OCI-LY7 (cell line): ENCODE measurements around the gene MYH6.

ENCODE experiments used
- EZH2phosphoT487 ChIP-seq: fragments of 200-600 bp; sonication (generic); IDR thresholded peaks from 2 replicates; pipeline ENCODE4 v1.6.1; 2018; ENCODE audit warnings: low read depth, borderline replicate concordance, mild to moderate bottlenecking, mixed run types, antibody characterized with exemption, low read length, moderate library complexity, mixed read lengths
- TF ChIP-seq, protein P1 (sequence below): fragments of 200-600 bp; sonication (generic); conservative IDR thresholded peaks from 2 replicates; pipeline ENCODE4 v1.5.1; 2014; ENCODE audit warnings: mild to moderate bottlenecking, antibody characterized with exemption, low read length, moderate library complexity, mixed read lengths

DNA sequence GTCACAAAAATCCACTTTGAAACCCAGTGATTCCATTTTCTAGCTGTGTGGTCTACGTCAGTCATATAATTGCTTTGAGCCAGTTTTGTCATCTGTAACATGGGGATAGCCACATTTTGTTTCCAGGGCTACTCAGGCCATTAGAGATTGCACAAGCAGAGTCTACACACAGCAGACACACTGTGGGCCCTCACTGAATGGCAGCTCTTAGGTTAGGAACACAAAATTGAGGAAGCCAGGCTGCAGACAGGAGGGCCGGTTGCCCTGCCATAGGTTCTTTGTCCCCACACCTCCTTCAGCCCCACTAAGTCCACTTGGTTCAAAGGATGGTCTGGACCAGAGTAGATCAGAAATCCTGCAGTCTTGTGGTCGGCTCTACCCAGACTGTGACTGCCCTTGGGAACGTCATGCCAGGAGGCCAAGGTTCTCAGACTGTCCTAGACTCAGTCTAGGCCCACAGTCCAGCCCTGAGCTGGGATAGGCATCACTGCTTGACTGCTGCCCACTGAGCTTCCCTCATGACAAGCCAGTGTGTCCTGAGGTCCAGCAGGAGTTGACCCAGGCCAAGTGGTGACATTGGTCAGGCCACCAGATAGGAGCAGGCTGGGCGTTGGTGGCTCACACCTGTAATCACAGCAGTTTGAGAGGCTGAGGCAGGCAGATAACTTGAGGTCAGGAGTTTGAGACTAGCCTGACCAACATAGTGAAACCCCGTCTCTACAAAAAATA lies 31.2 kb upstream of the MYH6 start:
- TF ChIP-seq, protein P1, sequence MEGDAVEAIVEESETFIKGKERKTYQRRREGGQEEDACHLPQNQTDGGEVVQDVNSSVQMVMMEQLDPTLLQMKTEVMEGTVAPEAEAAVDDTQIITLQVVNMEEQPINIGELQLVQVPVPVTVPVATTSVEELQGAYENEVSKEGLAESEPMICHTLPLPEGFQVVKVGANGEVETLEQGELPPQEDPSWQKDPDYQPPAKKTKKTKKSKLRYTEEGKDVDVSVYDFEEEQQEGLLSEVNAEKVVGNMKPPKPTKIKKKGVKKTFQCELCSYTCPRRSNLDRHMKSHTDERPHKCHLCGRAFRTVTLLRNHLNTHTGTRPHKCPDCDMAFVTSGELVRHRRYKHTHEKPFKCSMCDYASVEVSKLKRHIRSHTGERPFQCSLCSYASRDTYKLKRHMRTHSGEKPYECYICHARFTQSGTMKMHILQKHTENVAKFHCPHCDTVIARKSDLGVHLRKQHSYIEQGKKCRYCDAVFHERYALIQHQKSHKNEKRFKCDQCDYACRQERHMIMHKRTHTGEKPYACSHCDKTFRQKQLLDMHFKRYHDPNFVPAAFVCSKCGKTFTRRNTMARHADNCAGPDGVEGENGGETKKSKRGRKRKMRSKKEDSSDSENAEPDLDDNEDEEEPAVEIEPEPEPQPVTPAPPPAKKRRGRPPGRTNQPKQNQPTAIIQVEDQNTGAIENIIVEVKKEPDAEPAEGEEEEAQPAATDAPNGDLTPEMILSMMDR: no peak
- no peak for TF ChIP-seq EZH2phosphoT487
